HepG2 (cell line): ENCODE results near the gene ZNF155. TPM values are rescaled to one million over a fixed set of nuclear protein-coding genes. Genes with fewer than 3 reads are reported as not detected.

ENCODE experiments used
- ATAC-seq: fragments of 200-7000 bp; cut with Tn5 transposase; 3 replicates; pipeline ENCODE4 v1.9.1; 2020; ENCODE audit warnings: mild to moderate bottlenecking, moderate library complexity
- BruUV-seq: library from RNA; stranded (reverse); fragments of 400-500 nt; replicated peaks from 2 replicates; lab custom pipeline; 2021; lab: Mats Ljungman, UMichigan
- CTCF ChIA-PET: fragments of 300-600 bp; formaldehyde crosslinking; extraction: SDS; loops from one replicate; lab custom pipeline; 2021; ENCODE audit warnings: low total read pairs, inconsistent platforms, low intra/inter-chr PET ratio; lab: Yijun Ruan, JAX
- POLR2A ChIA-PET: fragments of 350-600 bp; sonication (Branson Sonifier 250); formaldehyde crosslinking; loops from one replicate; lab custom pipeline; 2020; ENCODE audit warnings: antibody characterized with exemption, inconsistent platforms; lab: Yijun Ruan, JAX
- DNase-seq: peaks from one replicate; pipeline ENCODE4 v3.0.0-alpha.2; 2015; ENCODE audit warnings: low spot score
- FAIRE-seq: peaks from 3 replicates; lab custom pipeline; 2011; peaks lifted over from hg19 to GRCh38; lab: Jason Lieb, UNC
- H2AFZ ChIP-seq: one replicate; pipeline ENCODE4 v1.6.1; 2011; ENCODE audit warnings: low read length, inconsistent platforms
- H3K27ac ChIP-seq: fragments of 300-600 bp; 3 replicates; pipeline ENCODE4 v1.8.0; 2011; ENCODE audit warnings: mixed run types, mild to moderate bottlenecking, mixed read lengths, low read length, inconsistent platforms; ENCODE audit not compliant: insufficient read depth; ENCODE audit errors: extremely low read length
- H3K27me3 ChIP-seq, 2 experiments: fragments of 200-600 bp in 1 of 2; 2 replicates in 1 of 2; 3 replicates in 1 of 2; pipeline versions ENCODE4 v1.6.0 to v1.8.0; 2011; ENCODE audit warnings: low read length in 2 of 2, mild to moderate bottlenecking in 2 of 2, moderate library complexity in 2 of 2, inconsistent platforms in 1 of 2; ENCODE audit not compliant: insufficient read depth in 2 of 2, control insufficient read depth in 1 of 2
- H3K36me3 ChIP-seq, 2 experiments: fragments of 200-600 bp in 1 of 2; replicated peaks in 1 of 2; 2 replicates in 1 of 2; 3 replicates in 1 of 2; pipeline versions ENCODE4 v1.5.1 to v1.8.0; 2011; ENCODE audit warnings: low read length in 2 of 2, inconsistent platforms in 1 of 2; ENCODE audit not compliant: insufficient read depth in 2 of 2, control insufficient read depth in 1 of 2
- H3K4me1 ChIP-seq: 2 replicates; pipeline ENCODE4 v1.5.1; 2012; ENCODE audit warnings: low read length, inconsistent platforms; ENCODE audit not compliant: insufficient read depth
- H3K4me2 ChIP-seq: 2 replicates; pipeline ENCODE4 v1.6.0; 2011; ENCODE audit warnings: low read depth, low read length, inconsistent platforms
- H3K4me3 ChIP-seq, 3 experiments: fragments of 200-600 bp in 1 of 3; sonication (generic), shearing (Covaris generic) in 1 of 3; replicated peaks in 1 of 3; 2 replicates each; pipeline ENCODE4 v1.5.1; 2011 to 2016; ENCODE audit warnings: low read length in 3 of 3, inconsistent platforms in 2 of 3, low read depth in 2 of 3, mild to moderate bottlenecking in 2 of 3, control low read depth in 1 of 3, mixed read lengths in 1 of 3; ENCODE audit not compliant: insufficient read depth in 1 of 3
- H3K79me2 ChIP-seq: one replicate; pipeline ENCODE4 v1.6.1; 2011; ENCODE audit warnings: low read length, inconsistent platforms; ENCODE audit not compliant: insufficient read depth
- H3K9ac ChIP-seq: 2 replicates; pipeline ENCODE4 v1.6.0; 2011; ENCODE audit warnings: mild to moderate bottlenecking, low read depth, low read length, inconsistent platforms; ENCODE audit not compliant: insufficient read depth
- H3K9me3 ChIP-seq: 2 replicates; pipeline ENCODE4 v1.5.1; 2012; ENCODE audit warnings: mild to moderate bottlenecking, low read length
- H4K20me1 ChIP-seq: 2 replicates; pipeline ENCODE4 v1.6.0; 2011; ENCODE audit warnings: inconsistent platforms, mild to moderate bottlenecking, low read length, moderate library complexity; ENCODE audit not compliant: insufficient read depth
- FOXK1 ChIP-seq: sonication (generic); formaldehyde crosslinking; IDR thresholded peaks from 2 replicates; pipeline ENCODE4 v1.4.0; 2020; ENCODE audit warnings: low read depth, missing genetic modification reagents, borderline replicate concordance
- ZFP1 ChIP-seq: IDR thresholded peaks from 2 replicates; pipeline ENCODE4 v1.6.1; 2016
- ZNF276 ChIP-seq: sonication (generic); formaldehyde crosslinking; IDR thresholded peaks from 2 replicates; pipeline ENCODE4 v1.4.0; 2020; ENCODE audit warnings: mild to moderate bottlenecking, low read depth, missing genetic modification reagents
- ZNF343 ChIP-seq: sonication (generic); formaldehyde crosslinking; IDR thresholded peaks from 2 replicates; pipeline ENCODE4 v1.4.0; 2020; ENCODE audit warnings: mild to moderate bottlenecking, missing genetic modification reagents
- ZNF570 ChIP-seq: sonication (generic); formaldehyde crosslinking; IDR thresholded peaks from 2 replicates; pipeline ENCODE4 v1.4.0; 2020; ENCODE audit warnings: mild to moderate bottlenecking, missing genetic modification reagents, borderline replicate concordance
- WGBS: methylation state at CpG from one replicate; pipeline ENCODE4 v1.1.6; 2017; ENCODE audit warnings: low lambda C conversion rate; 5-methylcytosine and 5-hydroxymethylcytosine counted together
- in situ Hi-C: cut with HindIII; loops from 2 replicates; pipeline ENCODE4 v1.10.0; 2017; ENCODE audit warnings: low pct_unique_long_range_greater_than_20kb; ENCODE audit not compliant: extremely low pct_ligation_motif_present
- intact Hi-C: fragments of 100-400 bp; cut with micrococcal nuclease; formaldehyde crosslinking; loops from one replicate; pipeline ENCODE4 v1.10.0; 2022; ENCODE audit not compliant: unreplicated experiment
- polyA plus RNA-seq, 8 experiments: library from polyadenylated mRNA; depleted of rRNA in 3 of 8; stranded (reverse) in 7 of 8; unstranded in 1 of 8; fragments of >200 nt; fragmentation: Illumina TruSeq in 4 of 8; extraction: Trizol in 4 of 8; gene quantifications; 2 replicates each; pipeline versions ENCODE4 v1.2.1 to v1.2.3, GENCODE V29; 2011 to 2016; ENCODE audit warnings: low read depth in 4 of 8, missing spikeins in 1 of 8, mixed read lengths in 1 of 8; ENCODE audit not compliant: insufficient read depth in 1 of 8
- total RNA-seq, 5 experiments: library from RNA; depleted of rRNA; stranded (reverse); fragments of >200 nt; fragmentation: Illumina TruSeq; extraction: Trizol; gene quantifications; 2 replicates each; pipeline ENCODE4 v1.2.3, GENCODE V29; 2016; ENCODE audit warnings: low read depth in 1 of 5
- TF ChIP-seq, protein P1 (sequence below): IDR thresholded peaks from 2 replicates; pipeline ENCODE4 v1.6.1; 2012; ENCODE audit warnings: low read depth, low read length, improper control_type of control experiment

The ZNF155 gene
- total and polyA plus RNA-seq, 2 of the 13 experiments (the other 11 are each of a cell fraction or from before 2014, with no cell fraction given): 2.5 to 3.6 TPM

- ATAC-seq: no peak
- no peak overlapping the region for H3K27ac ChIP-seq
- in situ Hi-C loops (no loop called here), intact Hi-C loops (no loop called here)
- no peak overlapping the region for H3K9ac ChIP-seq
- peaks cover 0 to 3% of the 10 kb centered on the region in 2 experiments; a peak in 3 of 5 replicates for H3K36me3 ChIP-seq
- ChIA-PET CTCF (no interaction called here), POLR2A (no interaction called here)
- H3K27me3 ChIP-seq: no peaks in the 10 kb centered on the region
- WGBS: 66% methylated on average over 3 of the region's 4 CpGs
- H3K4me1 ChIP-seq: peaks cover 12% of the 10 kb centered on the region
- H3K4me2 ChIP-seq: no peak overlapping the region
- no TSS peak for BruUV-seq
- peaks cover 53% of the 10 kb centered on the region for H3K9me3 ChIP-seq
- TF ChIP-seq ZNF276 (no peak), ZNF343 (no peak), FOXK1 (CRISPR knock-in tag) (no peak), ZFP1 (CRISPR knock-in tag) (no peak), ZNF570 (CRISPR knock-in tag) (no peak)
- TF ChIP-seq, protein P1, sequence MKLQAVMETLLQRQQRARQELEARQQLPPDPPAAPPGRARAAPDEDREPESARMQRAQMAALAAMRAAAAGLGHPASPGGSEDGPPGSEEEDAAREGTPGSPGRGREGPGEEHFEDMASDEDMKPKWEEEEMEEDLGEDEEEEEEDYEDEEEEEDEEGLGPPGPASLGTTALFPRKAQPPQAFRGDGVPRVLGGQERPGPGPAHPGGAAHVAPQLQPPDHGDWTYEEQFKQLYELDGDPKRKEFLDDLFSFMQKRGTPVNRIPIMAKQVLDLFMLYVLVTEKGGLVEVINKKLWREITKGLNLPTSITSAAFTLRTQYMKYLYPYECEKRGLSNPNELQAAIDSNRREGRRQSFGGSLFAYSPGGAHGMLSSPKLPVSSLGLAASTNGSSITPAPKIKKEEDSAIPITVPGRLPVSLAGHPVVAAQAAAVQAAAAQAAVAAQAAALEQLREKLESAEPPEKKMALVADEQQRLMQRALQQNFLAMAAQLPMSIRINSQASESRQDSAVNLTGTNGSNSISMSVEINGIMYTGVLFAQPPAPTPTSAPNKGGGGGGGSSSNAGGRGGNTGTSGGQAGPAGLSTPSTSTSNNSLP: no peak
- H3K4me3 ChIP-seq: no peak overlapping the region
- no peak overlapping the region for H2AFZ ChIP-seq
- DNase-seq: no peak
- no peaks in the 10 kb centered on the region for H3K79me2 ChIP-seq
- no peak for FAIRE-seq
- H4K20me1 ChIP-seq: no peaks in the 10 kb centered on the region
Measured at GRCh38 chr19:43960411-43960810, 23.6 kb upstream of the ZNF155 start.
